Duodenal mucosa (tissue), 2 donors: ENCODE data around the gene TP53BP1.

Experiments used
- H3K27ac ChIP-seq: one replicate; pipeline ENCODE4 v1.7.0; 2013; ENCODE audit warnings: low read depth, low read length
- H3K27me3 ChIP-seq, 2 donors: one replicate each; pipeline ENCODE4 v1.7.0; 2013; ENCODE audit warnings: low read length in 2 of 2, control low read depth in 1 of 2; ENCODE audit not compliant: insufficient read depth in 2 of 2, control insufficient read depth in 1 of 2
- H3K36me3 ChIP-seq, 2 donors: one replicate each; pipeline ENCODE4 v1.7.0; 2013; ENCODE audit warnings: low read length in 2 of 2, control low read depth in 1 of 2; ENCODE audit not compliant: insufficient read depth in 2 of 2, control insufficient read depth in 1 of 2
- H3K4me1 ChIP-seq, 2 donors: one replicate each; pipeline ENCODE4 v1.7.0; 2013; ENCODE audit warnings: low read length in 2 of 2, control low read depth in 1 of 2; ENCODE audit not compliant: insufficient read depth in 2 of 2, control insufficient read depth in 1 of 2
- H3K4me3 ChIP-seq, 2 donors: one replicate each; pipeline ENCODE4 v1.7.0; 2013; ENCODE audit warnings: low read length in 2 of 2, low read depth in 1 of 2
- H3K9ac ChIP-seq, 2 donors: one replicate each; pipeline ENCODE4 v1.7.0; 2013; ENCODE audit warnings: low read length in 2 of 2, low read depth in 1 of 2
- H3K9me3 ChIP-seq, 2 donors: one replicate each; pipeline ENCODE4 v1.7.0; 2013; ENCODE audit warnings: low read length in 2 of 2, control low read depth in 1 of 2; ENCODE audit not compliant: control insufficient read depth in 1 of 2

TP53BP1 gene

DNA sequence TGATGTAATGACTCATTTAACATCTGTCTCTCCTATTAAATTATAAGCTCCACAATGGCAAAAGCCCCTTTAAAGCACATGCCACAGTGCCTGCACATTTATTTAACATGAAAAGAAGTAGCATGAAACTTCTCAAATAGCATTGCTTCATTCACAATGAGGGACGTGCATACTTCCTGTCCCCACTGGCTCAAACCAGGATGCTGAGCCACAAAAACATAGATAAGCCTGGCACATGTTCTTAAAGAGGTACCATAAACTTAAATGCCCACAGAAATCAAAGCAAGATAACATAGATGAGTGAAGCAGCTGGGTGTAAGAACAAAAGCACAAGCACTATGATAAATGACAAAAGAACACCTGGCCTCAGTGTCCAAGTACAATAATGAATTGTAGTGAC is 3.8 kb downstream of the TP53BP1 start:
- no peak overlapping the region for H3K27ac ChIP-seq
- H3K36me3 ChIP-seq: peaks cover 0 to 7% of the 10 kb centered on the region in 2 donors
- H3K27me3 ChIP-seq: no peaks in the 10 kb centered on the region
- H3K4me3 ChIP-seq: no peak overlapping the region
- peaks cover 16 to 23% of the 10 kb centered on the region in 2 donors for H3K4me1 ChIP-seq
- no peaks in the 10 kb centered on the region for H3K9me3 ChIP-seq
- H3K9ac ChIP-seq: no peak overlapping the region

DNA sequence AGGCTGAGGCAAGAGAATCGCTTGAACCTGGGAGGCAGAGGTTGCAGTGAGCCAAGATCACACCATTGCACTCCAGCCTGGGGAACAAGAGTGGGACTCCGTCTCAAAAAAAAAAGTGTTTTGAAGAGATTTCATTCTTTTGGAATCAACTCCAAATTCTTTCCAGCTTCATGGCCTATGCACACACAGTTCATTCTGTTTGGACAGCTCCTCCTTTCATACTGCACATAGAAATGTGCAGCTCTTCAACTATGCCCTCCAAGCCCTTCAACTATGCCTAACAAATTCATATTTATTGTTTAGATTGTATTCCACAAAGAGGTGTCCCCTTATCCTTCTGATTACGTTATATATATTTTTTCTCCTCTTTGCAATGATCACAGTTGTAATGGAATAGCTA is 4.2 kb downstream of the TP53BP1 start:
- H3K36me3 ChIP-seq: peaks cover 0 to 7% of the 10 kb centered on the region in 2 donors
- no peaks in the 10 kb centered on the region for H3K9me3 ChIP-seq
- H3K27ac ChIP-seq: no peak overlapping the region
- H3K4me3 ChIP-seq: no peak overlapping the region
- no peak overlapping the region for H3K9ac ChIP-seq
- H3K4me1 ChIP-seq: peaks cover 16 to 22% of the 10 kb centered on the region in 2 donors
- H3K27me3 ChIP-seq: no peaks in the 10 kb centered on the region

DNA sequence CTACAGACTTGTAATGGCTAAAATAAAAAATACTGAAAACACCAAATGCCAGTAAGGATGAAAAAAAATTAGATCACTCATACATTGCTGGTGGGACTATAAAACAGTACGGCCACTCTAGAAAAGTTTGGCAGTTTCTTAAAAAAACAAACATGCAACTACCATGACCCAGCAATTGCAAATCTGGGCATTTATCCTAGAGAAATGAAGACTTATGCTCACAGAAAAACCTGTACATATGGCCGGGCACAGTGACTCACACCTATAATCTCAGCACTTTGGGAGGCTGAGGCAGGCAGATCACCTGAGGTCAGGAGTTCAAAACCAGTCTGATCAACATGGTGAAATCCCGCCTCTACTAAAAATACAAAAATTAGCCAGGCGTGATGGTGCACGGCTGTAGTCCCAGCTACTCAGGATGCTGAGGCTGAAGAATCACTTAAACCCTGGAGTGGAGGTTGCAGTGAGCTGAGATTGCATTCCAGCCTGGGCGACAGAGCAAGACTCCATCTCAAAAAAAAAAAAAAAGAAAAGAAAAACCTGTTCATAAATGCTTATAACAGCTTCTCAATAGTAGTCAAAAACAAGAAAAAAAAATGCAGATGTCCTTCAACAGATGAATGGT is 5.6 kb downstream of the TP53BP1 start:
- no peak overlapping the region for H3K27ac ChIP-seq
- no peak overlapping the region for H3K9ac ChIP-seq
- H3K4me1 ChIP-seq: peaks cover 11 to 16% of the 10 kb centered on the region in 2 donors
- no peaks in the 10 kb centered on the region for H3K27me3 ChIP-seq
- H3K36me3 ChIP-seq: peaks cover 0 to 7% of the 10 kb centered on the region in 2 donors
- H3K9me3 ChIP-seq: no peaks in the 10 kb centered on the region
- H3K4me3 ChIP-seq: no peak overlapping the region

DNA sequence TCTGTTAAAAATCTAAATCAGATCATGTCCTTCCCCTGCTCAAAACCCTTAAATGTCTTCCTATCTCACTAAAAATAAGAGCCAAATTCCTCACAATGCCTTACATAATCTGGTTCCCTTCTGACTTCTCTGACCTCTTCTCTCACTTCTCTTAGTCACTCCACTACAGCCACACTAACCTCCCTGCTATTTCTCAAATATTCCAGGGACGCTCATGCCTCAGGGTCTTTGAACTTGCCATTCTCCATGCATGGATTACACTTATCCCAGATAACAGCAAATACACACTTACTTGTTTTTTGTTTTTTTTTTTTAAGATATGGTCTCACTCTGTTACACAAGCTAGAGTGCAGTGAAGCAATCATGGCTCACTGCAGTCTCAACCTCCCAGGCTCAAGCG is 8.5 kb downstream of the TP53BP1 start:
- Histone ChIP-seq H3K36me3 (peaks cover 6 to 16% of the 10 kb centered on the region in 2 donors), H3K9me3 (no peaks in the 10 kb centered on the region), H3K4me3 (no peak overlapping the region), H3K9ac (no peak overlapping the region), H3K27ac (no peak overlapping the region), H3K4me1 (peaks cover 6% of the 10 kb centered on the region in 2 donors), H3K27me3 (no peaks in the 10 kb centered on the region)

DNA sequence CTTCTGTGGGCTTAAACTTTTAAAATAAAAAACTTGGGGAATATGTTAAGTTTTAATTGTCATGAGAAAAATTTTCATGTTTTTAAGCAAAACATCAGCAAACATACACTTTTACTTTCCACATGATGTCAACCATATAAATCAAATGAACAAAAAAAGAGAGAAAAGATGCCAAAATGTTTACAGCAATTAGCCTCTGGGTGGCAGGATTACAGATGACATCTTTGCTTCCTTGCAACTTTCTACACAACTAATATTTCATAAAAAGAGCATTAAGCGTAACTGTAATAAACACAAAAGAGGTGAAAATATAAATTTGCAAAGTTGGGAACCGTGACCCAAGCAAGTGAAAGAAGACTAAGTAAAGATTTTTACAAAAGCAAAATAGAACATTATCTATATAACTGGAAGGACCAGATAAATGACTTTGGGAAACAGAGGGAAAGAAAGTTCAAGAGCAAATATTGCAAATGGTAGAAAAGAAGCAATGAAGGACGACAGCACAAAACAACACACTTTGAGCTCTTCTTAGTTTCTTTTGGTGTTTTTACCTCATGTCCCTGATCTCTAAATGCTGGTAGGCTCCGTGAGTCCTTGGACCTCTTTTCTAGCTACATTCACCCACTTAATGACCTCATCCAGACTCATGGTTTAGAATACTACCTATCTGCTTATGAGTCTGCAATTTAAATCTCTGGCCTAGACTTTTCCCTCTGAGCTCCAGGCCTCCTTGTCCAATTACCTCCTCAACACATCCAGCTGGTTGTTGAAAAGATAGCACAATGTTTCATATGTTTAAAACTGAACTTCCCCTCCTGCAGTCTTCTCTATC is 9.4 kb downstream of the TP53BP1 start:
- no peak overlapping the region for H3K4me3 ChIP-seq
- no peak overlapping the region for H3K27ac ChIP-seq
- no peaks in the 10 kb centered on the region for H3K9me3 ChIP-seq
- no peaks in the 10 kb centered on the region for H3K27me3 ChIP-seq
- no peaks in the 10 kb centered on the region for H3K4me1 ChIP-seq
- no peak overlapping the region for H3K9ac ChIP-seq
- peaks cover 6 to 25% of the 10 kb centered on the region in 2 donors for H3K36me3 ChIP-seq

DNA sequence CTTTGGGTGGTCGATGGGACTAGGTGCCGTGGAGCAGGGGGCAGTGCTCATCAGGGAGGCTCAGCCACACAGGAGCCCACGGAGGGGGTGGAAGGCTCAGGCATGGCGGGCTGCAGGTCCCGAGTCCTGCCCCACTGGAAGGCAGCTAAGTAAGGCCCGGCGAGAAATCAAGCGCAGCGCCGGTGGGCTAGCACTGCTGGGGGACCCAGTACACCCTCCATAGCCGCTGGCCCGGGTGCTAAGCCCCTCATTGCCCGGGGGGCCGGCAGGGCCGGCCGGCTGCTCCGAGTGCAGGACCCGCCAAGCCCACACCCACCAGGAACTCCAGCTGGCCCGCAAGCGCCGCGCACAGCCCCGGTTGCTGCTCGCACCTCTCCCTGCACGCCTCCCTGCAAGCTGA is 19.1 kb downstream of the TP53BP1 start:
- Histone ChIP-seq H3K4me3 (no peak overlapping the region), H3K27ac (no peak overlapping the region), H3K9me3 (no peaks in the 10 kb centered on the region), H3K27me3 (no peaks in the 10 kb centered on the region), H3K36me3 (peaks cover 22 to 55% of the 10 kb centered on the region in 2 donors), H3K4me1 (no peaks in the 10 kb centered on the region), H3K9ac (no peak overlapping the region)

DNA sequence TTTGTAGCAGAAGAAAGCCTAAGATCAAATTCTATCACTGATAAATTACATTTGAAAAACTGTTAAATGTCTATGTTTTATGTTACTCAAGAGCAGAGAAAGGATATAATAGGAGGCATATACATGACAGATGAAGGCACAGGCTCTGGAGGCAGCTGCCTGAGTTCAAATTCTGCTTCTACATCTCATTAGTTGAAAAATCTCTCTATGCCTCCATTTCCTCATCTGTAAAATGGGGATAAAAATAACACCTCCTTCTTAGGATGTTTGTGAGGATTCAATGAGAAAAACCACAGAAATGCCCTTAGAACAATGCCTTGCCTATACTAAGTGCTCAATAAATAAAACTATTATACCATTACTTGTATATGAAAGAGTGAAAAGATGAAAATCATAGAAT is 21.0 kb downstream of the TP53BP1 start:
- Histone ChIP-seq H3K36me3 (peaks cover 14 to 48% of the 10 kb centered on the region in 2 donors), H3K4me3 (no peak overlapping the region), H3K27ac (no peak overlapping the region), H3K27me3 (no peaks in the 10 kb centered on the region), H3K9ac (no peak overlapping the region), H3K9me3 (no peaks in the 10 kb centered on the region), H3K4me1 (no peaks in the 10 kb centered on the region)

DNA sequence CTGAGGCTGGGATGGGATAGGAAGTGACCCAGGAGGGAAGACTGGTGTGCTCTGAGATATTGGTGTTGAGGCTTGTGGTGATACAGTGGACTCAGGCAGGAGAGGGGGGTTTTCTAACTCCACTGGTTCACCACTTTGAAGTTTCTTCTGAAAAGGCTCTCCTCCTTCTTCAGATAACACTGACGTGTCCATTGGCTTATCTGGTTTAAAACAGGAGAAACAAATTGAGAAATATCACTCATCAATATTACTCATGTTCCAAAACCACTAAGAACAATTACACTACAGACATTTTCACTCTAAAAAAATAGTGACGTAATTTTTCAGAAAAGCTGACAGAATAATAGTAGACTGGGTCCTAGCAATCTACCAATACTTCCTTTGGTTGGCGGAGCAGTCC is 23.1 kb downstream of the TP53BP1 start:
- Histone ChIP-seq H3K9me3 (no peaks in the 10 kb centered on the region), H3K9ac (no peak overlapping the region), H3K4me1 (no peaks in the 10 kb centered on the region), H3K27ac (no peak overlapping the region), H3K36me3 (peaks cover 0 to 35% of the 10 kb centered on the region in 2 donors), H3K4me3 (no peak overlapping the region), H3K27me3 (no peaks in the 10 kb centered on the region)

DNA sequence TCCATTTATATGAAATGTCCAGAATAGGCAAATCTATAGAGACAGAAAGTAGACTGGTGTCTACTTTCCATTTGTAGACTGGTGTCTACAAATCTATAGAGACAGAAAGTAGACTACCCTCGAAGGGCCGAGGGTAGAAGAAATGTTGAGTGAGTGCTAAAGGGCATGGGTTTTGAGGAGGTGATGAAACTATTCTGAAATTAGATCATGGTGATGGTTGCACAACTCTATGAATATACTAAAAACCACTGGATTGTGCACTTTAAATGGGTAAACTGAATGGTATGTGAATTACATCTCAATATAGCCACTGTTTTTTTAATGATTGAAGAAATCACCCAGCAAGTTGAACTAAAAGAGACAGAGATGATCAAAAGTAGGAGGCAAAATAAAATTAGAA is 27.9 kb downstream of the TP53BP1 start:
- no peak overlapping the region for H3K4me3 ChIP-seq
- H3K36me3 ChIP-seq: peaks cover 0 to 36% of the 10 kb centered on the region in 2 donors
- H3K27ac ChIP-seq: no peak overlapping the region
- H3K27me3 ChIP-seq: no peaks in the 10 kb centered on the region
- H3K9me3 ChIP-seq: no peaks in the 10 kb centered on the region
- no peak overlapping the region for H3K9ac ChIP-seq
- no peaks in the 10 kb centered on the region for H3K4me1 ChIP-seq

DNA sequence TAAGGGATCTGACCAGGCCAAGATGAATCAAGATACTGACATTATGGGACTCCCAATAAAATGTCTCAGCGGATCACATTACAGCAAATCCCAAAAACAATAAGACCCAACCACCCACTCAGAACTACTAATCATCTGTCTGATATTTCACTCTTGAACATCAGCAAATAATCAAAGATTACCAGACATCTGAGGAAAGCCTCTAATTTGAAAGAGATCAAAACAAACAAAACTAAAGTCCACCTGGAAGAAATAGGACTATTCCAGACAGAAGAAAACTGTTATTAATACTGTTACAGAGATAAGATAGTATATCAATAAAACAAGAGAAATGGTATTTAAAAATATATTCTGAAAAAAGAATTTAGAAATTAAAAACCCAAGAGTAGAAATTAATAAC is 29.0 kb downstream of the TP53BP1 start:
- H3K4me3 ChIP-seq: no peak overlapping the region
- H3K27ac ChIP-seq: no peak overlapping the region
- H3K27me3 ChIP-seq: no peaks in the 10 kb centered on the region
- H3K9ac ChIP-seq: no peak overlapping the region
- peaks cover 0 to 31% of the 10 kb centered on the region in 2 donors for H3K36me3 ChIP-seq
- H3K9me3 ChIP-seq: no peaks in the 10 kb centered on the region
- no peaks in the 10 kb centered on the region for H3K4me1 ChIP-seq
